GM12878 (cell line): ENCODE data around the gene CCDC85B. TPM values are rescaled to one million over a fixed set of nuclear protein-coding genes. Genes with fewer than 3 reads are reported as not detected.

Experiments used
- BACH1 ChIP-seq: fragments of 450-650 bp; IDR thresholded peaks from 2 replicates; pipeline ENCODE4 v1.6.1; 2017; ENCODE audit warnings: mild to moderate bottlenecking, borderline replicate concordance
- CBFB ChIP-seq: IDR thresholded peaks from 2 replicates; pipeline ENCODE4 v1.6.1; 2016; ENCODE audit warnings: antibody characterized with exemption, low read depth
- CEBPB ChIP-seq, 2 experiments: fragments of 150-350 bp in 1 of 2; IDR thresholded peaks; 2 replicates each; pipeline ENCODE4 v1.6.1; 2012 to 2014; ENCODE audit warnings: low read depth in 2 of 2, low read length in 2 of 2, borderline replicate concordance in 1 of 2, inconsistent platforms in 1 of 2
- CEBPZ ChIP-seq: fragments of 150-350 bp; IDR thresholded peaks from 2 replicates; pipeline ENCODE4 v1.6.1; 2016; ENCODE audit warnings: low read depth, low read length
- E2F4 ChIP-seq: IDR thresholded peaks from 2 replicates; pipeline ENCODE4 v1.6.1; 2012; ENCODE audit warnings: low read depth, low read length, improper control_type of control experiment
- FOS ChIP-seq: IDR thresholded peaks from 3 replicates; pipeline ENCODE4 v1.6.1; 2011; ENCODE audit warnings: borderline replicate concordance; ENCODE audit not compliant: insufficient read length; ENCODE audit errors: extremely low read depth
- KAT2A ChIP-seq: conservative IDR thresholded peaks from 2 replicates; pipeline ENCODE4 v1.6.1; 2011; ENCODE audit warnings: low read depth, low read length; ENCODE audit not compliant: control insufficient read depth
- MAX ChIP-seq: IDR thresholded peaks from 2 replicates; pipeline ENCODE4 v1.6.1; 2012; ENCODE audit warnings: low read depth, low read length, improper control_type of control experiment
- MTA2 ChIP-seq: fragments of 450-650 bp; IDR thresholded peaks from 2 replicates; pipeline ENCODE4 v1.6.1; 2016; ENCODE audit warnings: low read depth, mild to moderate bottlenecking, moderate library complexity
- NRF1 ChIP-seq: conservative IDR thresholded peaks from 2 replicates; pipeline ENCODE4 v1.6.1; 2011; ENCODE audit warnings: mild to moderate bottlenecking, low read depth, low read length, improper control_type of control experiment
- POLR2A ChIP-seq: IDR thresholded peaks from 2 replicates; pipeline ENCODE4 v1.6.1; 2011; ENCODE audit warnings: low read depth, mild to moderate bottlenecking, low read length
- POLR2AphosphoS5 ChIP-seq: IDR thresholded peaks from 2 replicates; pipeline ENCODE4 v1.6.1; 2011; ENCODE audit warnings: mild to moderate bottlenecking, low read length, inconsistent platforms
- RAD21 ChIP-seq: IDR thresholded peaks from 2 replicates; pipeline ENCODE4 v1.6.1; 2011; ENCODE audit warnings: mild to moderate bottlenecking, low read depth, low read length, moderate library complexity; ENCODE audit not compliant: insufficient read depth
- RBBP5 ChIP-seq: fragments of 200-600 bp; sonication (generic); conservative IDR thresholded peaks from 2 replicates; pipeline ENCODE4 v1.6.1; 2016
- RFX5 ChIP-seq: IDR thresholded peaks from 2 replicates; pipeline ENCODE4 v1.6.1; 2011; ENCODE audit warnings: low read depth, low read length, improper control_type of control experiment
- SIX5 ChIP-seq: IDR thresholded peaks from 2 replicates; pipeline ENCODE4 v1.6.1; 2011; ENCODE audit warnings: mild to moderate bottlenecking, low read depth, low read length, moderate library complexity; ENCODE audit not compliant: severe bottlenecking
- SMAD1 ChIP-seq: fragments of 450-650 bp; IDR thresholded peaks from 2 replicates; pipeline ENCODE4 v1.6.1; 2018; ENCODE audit warnings: mild to moderate bottlenecking, low read depth; ENCODE audit not compliant: partially characterized antibody
- SP1 ChIP-seq: IDR thresholded peaks from one replicate; pipeline ENCODE4 v1.6.1; 2011; ENCODE audit warnings: low read depth, low read length
- STAT1 ChIP-seq: fragments of 450-650 bp; conservative IDR thresholded peaks from 2 replicates; pipeline ENCODE4 v1.6.1; 2014; ENCODE audit warnings: antibody characterized with exemption, mild to moderate bottlenecking
- ZBTB40 ChIP-seq: fragments of 450-650 bp; IDR thresholded peaks from 2 replicates; pipeline ENCODE4 v1.6.1; 2016; ENCODE audit warnings: mild to moderate bottlenecking, moderate library complexity, borderline replicate concordance
- ZSCAN29 ChIP-seq: fragments of 450-650 bp; IDR thresholded peaks from 2 replicates; pipeline ENCODE4 v1.6.1; 2017; ENCODE audit warnings: mild to moderate bottlenecking, moderate library complexity
- polyA plus RNA-seq, 11 experiments: library from polyadenylated mRNA; depleted of rRNA in 4 of 11; unstranded in 6 of 11; stranded (reverse) in 5 of 11; fragments of >200 nt; fragmentation: Nextera tagmentation in 4 of 11; fragmentation: Illumina TruSeq in 1 of 11; extraction: Ambion mirVana in 4 of 11; extraction: Trizol in 1 of 11; gene quantifications; 1 replicate in 1 of 11; 2 replicates in 10 of 11; pipeline versions ENCODE4 v1.2.1 to v1.2.3, GENCODE V29; 2011 to 2016; ENCODE audit warnings: inconsistent platforms in 2 of 11, missing spikeins in 2 of 11, low read depth in 1 of 11
- total RNA-seq, 4 experiments: library from RNA; depleted of rRNA in 3 of 4; stranded (reverse); fragments of >200 nt in 3 of 4; fragmentation: Illumina TruSeq in 1 of 4; extraction: Trizol in 1 of 4; gene quantifications; 2 replicates each; pipeline versions ENCODE4 v1.2.1 to v1.2.3, GENCODE V29; 2013 to 2021

Gene CCDC85B
- total and polyA plus RNA-seq, 10 of the 15 experiments (the other 5 are each of a cell fraction or from before 2014, with no cell fraction given), result 0.32 to 114 (median 49.5) TPM

- no peak for TF ChIP-seq MTA2
- TF ChIP-seq POLR2AphosphoS5, result no peak
- TF ChIP-seq SP1, result peak; percentile 65
- no peak for TF ChIP-seq E2F4
- TF ChIP-seq SMAD1, result peak; percentile 67
- TF ChIP-seq RFX5, result 0 out of 2 replicates have a peak, but pooled peaks have one; percentile 14
- peak; percentile 48 for TF ChIP-seq SIX5
- TF ChIP-seq KAT2A, result no peak
- TF ChIP-seq STAT1, result 0 out of 2 replicates have a peak, but pooled peaks have one; percentile 17
- TF ChIP-seq RAD21, result peak; percentile 9; the same call in 1 of the 2 replicates
- TF ChIP-seq CBFB, result no peak
- TF ChIP-seq ZSCAN29, result no peak
- no peak for TF ChIP-seq FOS
- TF ChIP-seq BACH1, result no peak; the same call in 1 of the 2 replicates
- peak; percentile 41; the same call in 1 of the 2 replicates for TF ChIP-seq MAX
- no peak for TF ChIP-seq RBBP5
- no peak for TF ChIP-seq CEBPZ
- TF ChIP-seq NRF1, result no peak
- peak; percentile 89 for TF ChIP-seq POLR2A
- peak; percentile 80; the same call in 1 of the 2 replicates for TF ChIP-seq ZBTB40
- no peak for TF ChIP-seq CEBPB (IDR thresholded peaks at IDR 0.05; ENCODE audit: borderline replicate concordance in 1 of 2, low read depth in 2 of 2, low read length in 2 of 2)
Observed at GRCh38 chr11:65860278-65861164, 30.0 kb upstream of the CCDC85B start, which contains the start of gene MUS81 (continued).
